Measurements from ENCODE around the gene UVSSA.

DNA sequence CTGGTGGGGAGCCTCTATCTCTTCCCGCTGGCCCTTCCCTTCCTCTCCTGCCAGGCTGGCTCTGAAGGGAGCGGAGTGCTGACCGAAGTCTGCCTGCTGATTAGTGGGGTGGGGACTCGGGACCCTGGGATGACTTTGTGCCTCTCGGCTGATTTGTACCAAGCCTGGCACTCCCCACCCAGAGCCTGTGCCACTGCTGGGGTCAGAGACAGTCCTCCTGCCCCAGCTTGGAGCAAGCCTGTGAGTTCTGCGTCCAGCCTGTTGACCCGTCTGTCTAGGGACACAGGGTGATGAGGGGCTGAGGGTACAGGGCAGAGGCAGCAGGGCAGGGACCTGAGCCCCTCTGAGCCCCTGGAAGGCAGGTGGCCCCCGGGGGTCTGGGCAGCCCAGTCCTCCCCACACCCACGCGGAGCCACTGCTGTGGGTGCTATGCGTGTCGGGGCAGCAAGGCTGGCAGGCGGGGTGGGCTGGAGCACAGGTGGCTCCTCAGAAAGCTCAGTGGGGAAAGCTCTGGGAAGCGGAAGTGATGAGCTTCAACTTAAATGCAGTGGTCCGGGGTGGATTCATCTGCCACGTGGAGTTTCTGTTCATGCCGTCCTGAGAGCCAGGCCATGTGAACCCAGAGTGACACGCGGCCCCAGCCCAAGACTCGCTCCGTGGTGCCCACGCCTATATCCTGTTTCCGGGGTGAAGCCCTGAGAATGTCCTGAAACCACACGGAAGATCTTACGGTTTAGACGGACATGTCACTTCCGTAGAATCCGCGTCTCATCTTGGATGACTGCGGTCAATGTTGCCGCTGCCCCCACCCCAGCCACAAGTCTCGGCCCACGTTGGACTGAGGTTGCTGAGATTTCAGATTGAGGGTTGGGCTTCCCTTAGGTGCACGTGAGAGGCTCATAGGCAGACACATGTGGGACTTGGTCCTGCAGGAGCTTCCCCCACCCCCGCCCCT, 21.1 kb upstream of the UVSSA start:
- TF ChIP-seq YY1 (IDR thresholded peaks at IDR 0.05; ENCODE audit: insufficient read depth, insufficient read length) (no peak), ZNF274 (IDR thresholded peaks at IDR 0.05; ENCODE audit: low read depth, low read length) (no peak)

All from NT2/D1 (cell line).